ENCODE results near the gene RDH5.

DNA sequence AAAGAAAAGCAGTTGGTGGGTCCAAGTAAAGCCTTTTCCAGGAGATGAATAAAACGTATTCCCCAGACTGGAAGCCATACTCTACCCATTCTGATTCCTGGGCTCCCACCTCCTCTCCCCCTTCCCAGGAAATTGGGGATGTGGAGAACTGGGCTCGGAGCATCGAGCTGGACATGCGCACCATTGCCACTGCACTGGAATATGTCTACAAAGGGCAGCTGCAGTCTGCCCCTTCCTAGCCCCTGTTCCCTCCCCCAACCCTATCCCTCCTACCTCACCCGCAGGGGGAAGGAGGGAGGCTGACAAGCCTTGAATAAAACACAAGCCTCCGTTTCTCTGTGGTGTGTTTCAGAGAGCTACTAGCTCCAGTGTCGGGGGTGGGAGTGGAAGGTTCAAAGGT is 822 bp upstream of the RDH5 start:
- TF ChIP-seq, protein P1, sequence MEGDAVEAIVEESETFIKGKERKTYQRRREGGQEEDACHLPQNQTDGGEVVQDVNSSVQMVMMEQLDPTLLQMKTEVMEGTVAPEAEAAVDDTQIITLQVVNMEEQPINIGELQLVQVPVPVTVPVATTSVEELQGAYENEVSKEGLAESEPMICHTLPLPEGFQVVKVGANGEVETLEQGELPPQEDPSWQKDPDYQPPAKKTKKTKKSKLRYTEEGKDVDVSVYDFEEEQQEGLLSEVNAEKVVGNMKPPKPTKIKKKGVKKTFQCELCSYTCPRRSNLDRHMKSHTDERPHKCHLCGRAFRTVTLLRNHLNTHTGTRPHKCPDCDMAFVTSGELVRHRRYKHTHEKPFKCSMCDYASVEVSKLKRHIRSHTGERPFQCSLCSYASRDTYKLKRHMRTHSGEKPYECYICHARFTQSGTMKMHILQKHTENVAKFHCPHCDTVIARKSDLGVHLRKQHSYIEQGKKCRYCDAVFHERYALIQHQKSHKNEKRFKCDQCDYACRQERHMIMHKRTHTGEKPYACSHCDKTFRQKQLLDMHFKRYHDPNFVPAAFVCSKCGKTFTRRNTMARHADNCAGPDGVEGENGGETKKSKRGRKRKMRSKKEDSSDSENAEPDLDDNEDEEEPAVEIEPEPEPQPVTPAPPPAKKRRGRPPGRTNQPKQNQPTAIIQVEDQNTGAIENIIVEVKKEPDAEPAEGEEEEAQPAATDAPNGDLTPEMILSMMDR (IDR thresholded peaks at IDR 0.05 in 8 of 11, conservative IDR thresholded peaks at IDR 0.05 in 3 of 11): no peak
- no peak for TF ChIP-seq POLR2A (IDR thresholded peaks at IDR 0.05)
